Brain microvascular endothelial cell (primary cell): ENCODE results near the gene MGMT.

Experiments used
- DNase-seq: peaks from one replicate; pipeline ENCODE4 v3.0.0-alpha.2; 2020
- H3K27ac ChIP-seq: fragments of 250-450 bp; sonication (Bioruptor Pico); 2 replicates; pipeline ENCODE4 v1.5.1; 2020; ENCODE audit warnings: mild to moderate bottlenecking, moderate library complexity
- H3K27me3 ChIP-seq: fragments of 250-450 bp; sonication (Bioruptor Pico); replicated peaks from 2 replicates; pipeline ENCODE4 v1.5.1; 2020; ENCODE audit warnings: mild to moderate bottlenecking
- H3K36me3 ChIP-seq: fragments of 250-450 bp; sonication (Bioruptor Pico); replicated peaks from 2 replicates; pipeline ENCODE4 v1.5.1; 2020; ENCODE audit warnings: mild to moderate bottlenecking
- H3K4me3 ChIP-seq: 2 replicates; pipeline ENCODE4 v1.5.1; 2011; ENCODE audit warnings: low read depth, mild to moderate bottlenecking, control low read depth, low read length, moderate library complexity
- CTCF ChIP-seq: IDR thresholded peaks from 2 replicates; pipeline ENCODE4 v1.5.1; 2011; ENCODE audit warnings: low read depth, mild to moderate bottlenecking, moderate library complexity, low read length, control low read depth, inconsistent platforms; ENCODE audit errors: missing control alignments
- in situ Hi-C: cut with HindIII; loops from 2 replicates; pipeline ENCODE4 v1.10.0; 2017; ENCODE audit warnings: low sequenced_read_pairs, low pct_ligation_motif_present

Gene MGMT

GRCh38 chr10:129536336-129536735 is 69.3 kb downstream of the MGMT start:
- H3K27me3 ChIP-seq = no peaks in the 10 kb centered on the region
- H3K4me3 ChIP-seq = no peak overlapping the region
- no peak for TF ChIP-seq CTCF
- H3K36me3 ChIP-seq = no peaks in the 10 kb centered on the region
- DNase-seq = no peak
- no peak overlapping the region for H3K27ac ChIP-seq
- in situ Hi-C loops = no loop called here

GRCh38 chr10:129537151-129537550 is 70.1 kb downstream of the MGMT start:
- Histone ChIP-seq H3K36me3 (no peaks in the 10 kb centered on the region), H3K4me3 (no peak overlapping the region), H3K27ac (no peak overlapping the region), H3K27me3 (no peaks in the 10 kb centered on the region)
- in situ Hi-C loops = no loop called here
- DNase-seq = no peak
- no peak for TF ChIP-seq CTCF

GRCh38 chr10:129538236-129538635 is 71.2 kb downstream of the MGMT start:
- H3K27me3 ChIP-seq = no peaks in the 10 kb centered on the region
- in situ Hi-C loops = no loop called here

GRCh38 chr10:129541200-129541599 is 74.2 kb downstream of the MGMT start:
- Histone ChIP-seq H3K27me3 (no peaks in the 10 kb centered on the region), H3K27ac (no peak overlapping the region), H3K4me3 (no peak overlapping the region), H3K36me3 (no peaks in the 10 kb centered on the region)
- TF ChIP-seq CTCF = no peak
- in situ Hi-C loops = no loop called here
- DNase-seq = no peak

More at GRCh38 chr10:129538236-129538635, 71.2 kb downstream of the MGMT start:
- Histone ChIP-seq H3K36me3 (no peaks in the 10 kb centered on the region), H3K27ac (no peak overlapping the region), H3K4me3 (no peak overlapping the region)
- no peak for DNase-seq
- TF ChIP-seq CTCF = no peak

GRCh38 chr10:129541748-129542487 is 74.9 kb downstream of the MGMT start:
- H3K27me3 ChIP-seq = no peaks in the 10 kb centered on the region
- no peak for TF ChIP-seq CTCF
- in situ Hi-C loops = no loop called here
- H3K27ac ChIP-seq = no peak overlapping the region
- DNase-seq = no peak
- H3K4me3 ChIP-seq = no peak overlapping the region
- H3K36me3 ChIP-seq = no peaks in the 10 kb centered on the region

- DNase-seq = no peak
- no peak for TF ChIP-seq CTCF
- no peaks in the 10 kb centered on the region for H3K27me3 ChIP-seq
- no peak overlapping the region for H3K27ac ChIP-seq
- in situ Hi-C loops = no loop called here
- no peaks in the 10 kb centered on the region for H3K36me3 ChIP-seq
- H3K4me3 ChIP-seq = no peak overlapping the region
Measured at GRCh38 chr10:129542589-129542988, 75.5 kb downstream of the MGMT start.
